Natural killer cell (primary cell): ENCODE measurements around the gene THOC6. TPM values are rescaled to one million over a fixed set of nuclear protein-coding genes. Genes with fewer than 3 reads are reported as not detected.

ENCODE experiments used
- ATAC-seq, 3 donors: fragments of 150-1000 bp in 2 of 3; fragments of 200-7000 bp in 1 of 3; cut with Tn5 transposase; 1 replicate in 1 of 3; 2 replicates in 2 of 3; pipeline ENCODE4 v1.10.0; 2021; ENCODE audit warnings: mild to moderate bottlenecking in 2 of 3, moderate library complexity in 2 of 3
- DNase-seq, 2 donors: peaks; one replicate each; pipeline versions ENCODE4 v3.0.0 to v3.0.0-alpha.2; 2013 to 2021; ENCODE audit warnings: mixed read lengths in 1 of 2
- H3K27ac ChIP-seq: one replicate; pipeline ENCODE4 v1.5.1; 2013; ENCODE audit warnings: mild to moderate bottlenecking, low read length
- H3K27me3 ChIP-seq: one replicate; pipeline ENCODE4 v1.6.1; 2013; ENCODE audit warnings: low read length; ENCODE audit not compliant: control insufficient read depth, insufficient read depth
- H3K36me3 ChIP-seq: one replicate; pipeline ENCODE4 v1.6.1; 2013; ENCODE audit warnings: low read length; ENCODE audit not compliant: control insufficient read depth, insufficient read depth
- H3K4me1 ChIP-seq: one replicate; pipeline ENCODE4 v1.6.1; 2013; ENCODE audit warnings: low read length; ENCODE audit not compliant: control insufficient read depth, insufficient read depth
- H3K4me3 ChIP-seq: one replicate; pipeline ENCODE4 v1.5.1; 2013; ENCODE audit warnings: low read length
- H3K9me3 ChIP-seq: one replicate; pipeline ENCODE4 v1.6.1; 2013; ENCODE audit warnings: low read length; ENCODE audit not compliant: control insufficient read depth, insufficient read depth
- H3K27ac Mint-ChIP-seq, 2 donors: one replicate each; pipeline ENCODE4 v1.8.0; 2022; ENCODE audit warnings: mild to moderate bottlenecking in 2 of 2, mixed read lengths in 2 of 2, moderate library complexity in 1 of 2
- H3K27me3 Mint-ChIP-seq, 2 donors: one replicate each; pipeline ENCODE4 v1.8.0; 2022; ENCODE audit warnings: low read depth in 2 of 2, mixed read lengths in 2 of 2
- H3K36me3 Mint-ChIP-seq: one replicate; pipeline ENCODE4 v1.8.0; 2022; ENCODE audit warnings: mixed read lengths
- H3K4me1 Mint-ChIP-seq, 2 donors: one replicate each; pipeline ENCODE4 v1.8.0; 2022; ENCODE audit warnings: mixed read lengths in 2 of 2
- H3K4me3 Mint-ChIP-seq: one replicate; pipeline ENCODE4 v1.8.0; 2022; ENCODE audit warnings: mild to moderate bottlenecking, moderate library complexity, mixed read lengths
- H3K9me3 Mint-ChIP-seq, 2 donors: one replicate each; pipeline ENCODE4 v1.8.0; 2022; ENCODE audit warnings: mixed read lengths in 2 of 2
- WGBS: methylation state at CpG from one replicate; pipeline ENCODE4 v1.1.7; 2013; ENCODE audit warnings: missing lambda C conversion rate; ENCODE audit not compliant: insufficient coverage; 5-methylcytosine and 5-hydroxymethylcytosine counted together
- intact Hi-C: fragments of 100-400 bp; cut with micrococcal nuclease; formaldehyde crosslinking; loops from one replicate; pipeline ENCODE4 v1.14.2; 2022
- total RNA-seq, 4 donors: library from RNA; stranded (reverse); fragments of 120-200 nt in 1 of 4; gene quantifications; one replicate each; pipeline versions ENCODE4 v1.2.3 to v1.2.4, GENCODE V29; 2013 to 2022
- TF ChIP-seq, protein P1 (sequence below): fragments of 200-600 bp; IDR thresholded peaks from one replicate; pipeline ENCODE4 v1.8.0; 2022; ENCODE audit warnings: antibody characterized with exemption

The THOC6 gene
- total RNA-seq, 3 donors from 2014 or later (not counting 1 experiment from before 2014, with no cell fraction given), result 17.1 to 21.5 (median 17.2) TPM

DNA sequence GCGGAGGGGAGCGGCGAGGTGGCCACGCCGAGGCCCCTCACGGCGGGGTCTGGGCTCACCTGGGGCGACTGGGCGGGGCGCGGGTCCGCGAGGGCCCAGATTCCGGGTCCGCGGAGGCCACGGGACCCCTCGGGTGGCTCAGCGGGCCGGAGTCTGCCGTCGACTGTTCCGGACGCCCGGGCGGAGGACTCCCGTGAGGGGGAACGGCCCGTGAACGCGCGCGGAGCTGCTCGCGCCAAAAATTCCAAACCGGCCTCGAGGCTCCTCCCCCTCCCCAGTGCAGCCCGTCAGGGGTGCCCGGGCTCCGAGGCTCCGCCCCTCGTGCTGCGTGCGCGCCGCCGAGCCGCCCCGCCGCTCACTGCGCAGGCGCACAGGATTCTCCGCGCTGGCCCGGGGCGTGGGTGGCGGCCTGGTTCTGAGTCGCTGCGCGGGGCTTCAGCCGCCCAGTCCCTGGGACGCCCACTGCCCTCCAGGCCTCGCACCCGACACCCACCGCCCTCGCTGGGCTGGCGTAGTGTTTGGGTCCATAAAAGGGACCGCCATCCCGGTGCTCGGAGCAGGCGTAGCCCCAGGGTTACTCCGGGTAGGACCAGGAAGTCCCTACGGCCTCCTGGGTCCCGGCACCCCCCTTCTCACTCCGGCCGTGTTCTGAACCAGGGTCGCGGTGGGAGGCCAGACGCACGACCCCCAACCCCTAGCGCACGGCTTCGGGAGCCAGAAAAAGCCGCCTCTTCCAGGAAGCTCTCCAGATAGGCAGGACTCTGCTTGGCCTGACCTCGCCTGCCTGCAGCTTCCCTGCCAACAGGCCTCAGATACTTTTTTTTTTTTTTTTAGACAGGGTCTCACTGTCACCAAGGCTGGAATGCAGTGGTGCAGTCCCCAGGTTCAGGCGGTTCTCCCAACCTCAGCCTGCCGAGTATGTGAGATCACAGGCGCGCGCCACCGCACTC, 43.3 kb upstream of the THOC6 start, which contains the start of gene PKMYT1:
Gene PKMYT1, minus strand, starts transcription at position 220 of the 950 bp plus-strand sequence. CDS start 789 bp downstream, outside the sequence.
- Mint-ChIP-seq H3K4me1 (peaks cover 0 to 11% of the 10 kb centered on the region in 2 donors), H3K27ac (peak within 1 kb of the TSS; percentile 62 to 73), H3K27me3 (no peaks in the 10 kb centered on the region), H3K9me3 (no peaks in the 10 kb centered on the region), H3K36me3 (no peaks in the 10 kb centered on the region), H3K4me3 (peak within 1 kb of the TSS; percentile 86)
- intact Hi-C loops, result no loop called here
- H3K4me3 ChIP-seq, result peak within 1 kb of the TSS; percentile 97
- no peaks in the 10 kb centered on the region for H3K9me3 ChIP-seq
- DNase-seq (peak; percentile 97), ATAC-seq (peak; percentile 94 to 96 (median 95))
- H3K27me3 ChIP-seq, result no peaks in the 10 kb centered on the region
- H3K36me3 ChIP-seq, result no peaks in the 10 kb centered on the region
- peaks cover 27% of the 10 kb centered on the region for H3K4me1 ChIP-seq
- TF ChIP-seq, protein P1, sequence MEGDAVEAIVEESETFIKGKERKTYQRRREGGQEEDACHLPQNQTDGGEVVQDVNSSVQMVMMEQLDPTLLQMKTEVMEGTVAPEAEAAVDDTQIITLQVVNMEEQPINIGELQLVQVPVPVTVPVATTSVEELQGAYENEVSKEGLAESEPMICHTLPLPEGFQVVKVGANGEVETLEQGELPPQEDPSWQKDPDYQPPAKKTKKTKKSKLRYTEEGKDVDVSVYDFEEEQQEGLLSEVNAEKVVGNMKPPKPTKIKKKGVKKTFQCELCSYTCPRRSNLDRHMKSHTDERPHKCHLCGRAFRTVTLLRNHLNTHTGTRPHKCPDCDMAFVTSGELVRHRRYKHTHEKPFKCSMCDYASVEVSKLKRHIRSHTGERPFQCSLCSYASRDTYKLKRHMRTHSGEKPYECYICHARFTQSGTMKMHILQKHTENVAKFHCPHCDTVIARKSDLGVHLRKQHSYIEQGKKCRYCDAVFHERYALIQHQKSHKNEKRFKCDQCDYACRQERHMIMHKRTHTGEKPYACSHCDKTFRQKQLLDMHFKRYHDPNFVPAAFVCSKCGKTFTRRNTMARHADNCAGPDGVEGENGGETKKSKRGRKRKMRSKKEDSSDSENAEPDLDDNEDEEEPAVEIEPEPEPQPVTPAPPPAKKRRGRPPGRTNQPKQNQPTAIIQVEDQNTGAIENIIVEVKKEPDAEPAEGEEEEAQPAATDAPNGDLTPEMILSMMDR, result no peak
- 6% methylated on average over 91 of the region's 91 CpGs for WGBS
- peak within 1 kb of the TSS; percentile 87 for H3K27ac ChIP-seq

GRCh38 chr16:2981177-2981898, 42.5 kb upstream of the THOC6 start:
- no peaks in the 10 kb centered on the region for H3K27me3 ChIP-seq
- no peaks in the 10 kb centered on the region for H3K36me3 Mint-ChIP-seq
- H3K27me3 Mint-ChIP-seq, result no peaks in the 10 kb centered on the region
- H3K9me3 Mint-ChIP-seq, result no peaks in the 10 kb centered on the region
- peak overlapping the region; percentile 86 for H3K4me3 Mint-ChIP-seq
- intact Hi-C loops, result no loop called here
- 84% methylated on average over 31 of the region's 33 CpGs for WGBS
- peak overlapping the region; percentile 62 to 73 for H3K27ac Mint-ChIP-seq
- DNase-seq (no peak), ATAC-seq (no peak)
- no peak overlapping the region for H3K27ac ChIP-seq
- peak overlapping the region; percentile 97 for H3K4me3 ChIP-seq
- H3K9me3 ChIP-seq, result no peaks in the 10 kb centered on the region
- TF ChIP-seq, protein P1, result no peak
- H3K4me1 ChIP-seq, result peaks cover 27% of the 10 kb centered on the region
- peaks cover 0 to 11% of the 10 kb centered on the region in 2 donors for H3K4me1 Mint-ChIP-seq
- no peaks in the 10 kb centered on the region for H3K36me3 ChIP-seq

DNA sequence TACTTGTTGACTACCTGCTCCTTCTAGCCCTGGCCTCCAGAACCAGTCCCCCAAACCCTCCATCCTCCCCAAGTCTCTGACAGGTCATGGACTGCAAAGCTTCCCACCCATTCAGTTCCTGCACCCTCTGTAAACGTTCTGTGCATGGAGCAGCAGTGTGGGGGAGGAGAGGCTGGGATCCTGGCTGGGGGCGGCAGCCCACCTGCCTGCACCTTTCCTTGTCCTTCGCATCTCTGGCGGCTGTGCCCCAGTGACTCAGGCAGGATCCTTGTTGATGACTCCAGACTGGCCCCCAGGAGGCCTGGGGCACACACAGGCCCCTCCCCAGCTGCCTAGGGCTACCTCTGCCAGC, 42.0 kb upstream of the THOC6 start:
- DNase-seq (no peak), ATAC-seq (no peak)
- Histone ChIP-seq H3K27ac (no peak overlapping the region), H3K4me1 (peaks cover 27% of the 10 kb centered on the region), H3K27me3 (no peaks in the 10 kb centered on the region), H3K9me3 (no peaks in the 10 kb centered on the region), H3K4me3 (no peak overlapping the region), H3K36me3 (no peaks in the 10 kb centered on the region)
- Mint-ChIP-seq H3K4me1 (peaks cover 0 to 11% of the 10 kb centered on the region in 2 donors), H3K27me3 (no peaks in the 10 kb centered on the region), H3K9me3 (no peaks in the 10 kb centered on the region), H3K4me3 (peak overlapping the region; percentile 86), H3K27ac (peak overlapping the region in 1 of 2 donors; percentile 62), H3K36me3 (no peaks in the 10 kb centered on the region)
- intact Hi-C loops, result no loop called here
- TF ChIP-seq, protein P1, result no peak
- WGBS, result 94% methylated on average over 3 of the region's 4 CpGs
